WERI-Rb-1 (cell line): ENCODE data around the gene TNFRSF19.

Experiments used
- DNase-seq: peaks from one replicate; pipeline ENCODE4 v3.0.0-alpha.2; 2020
- H3K27ac ChIP-seq: fragments of 250-450 bp; sonication (Bioruptor Pico); 2 replicates; pipeline ENCODE4 v1.5.1; 2020; ENCODE audit warnings: mild to moderate bottlenecking, moderate library complexity
- H3K27me3 ChIP-seq: fragments of 250-450 bp; sonication (Bioruptor Pico); 2 replicates; pipeline ENCODE4 v1.5.1; 2021; ENCODE audit warnings: mild to moderate bottlenecking, low read depth, moderate library complexity; ENCODE audit not compliant: insufficient read depth, severe bottlenecking
- H3K36me3 ChIP-seq: fragments of 250-450 bp; sonication (Bioruptor Pico); 2 replicates; pipeline ENCODE4 v1.5.1; 2020; ENCODE audit warnings: mild to moderate bottlenecking, moderate library complexity
- H3K4me3 ChIP-seq: 2 replicates; pipeline ENCODE4 v1.5.1; 2011; ENCODE audit warnings: low read depth, mild to moderate bottlenecking, control low read depth, low read length
- H3K9me3 ChIP-seq: fragments of 250-450 bp; sonication (Bioruptor Pico); 2 replicates; pipeline ENCODE4 v1.5.1; 2021; ENCODE audit warnings: mild to moderate bottlenecking, moderate library complexity; ENCODE audit not compliant: severe bottlenecking
- CTCF ChIP-seq: IDR thresholded peaks from 2 replicates; pipeline ENCODE4 v1.5.1; 2011; ENCODE audit warnings: low read depth, mild to moderate bottlenecking, control low read depth, inconsistent platforms, low read length

The TNFRSF19 gene

GRCh38 chr13:23561261-23561660 is 9.0 kb upstream of the TNFRSF19 start:
- H3K4me3 ChIP-seq: no peak overlapping the region
- TF ChIP-seq CTCF: no peak
- DNase-seq: no peak
- H3K27me3 ChIP-seq: no peaks in the 10 kb centered on the region
- H3K27ac ChIP-seq: no peak overlapping the region
- no peaks in the 10 kb centered on the region for H3K36me3 ChIP-seq
- H3K9me3 ChIP-seq: no peaks in the 10 kb centered on the region

- Histone ChIP-seq H3K4me3 (no peak overlapping the region), H3K27me3 (no peaks in the 10 kb centered on the region), H3K36me3 (no peaks in the 10 kb centered on the region), H3K27ac (no peak overlapping the region), H3K9me3 (no peaks in the 10 kb centered on the region)
- no peak for DNase-seq
- no peak for TF ChIP-seq CTCF
These were observed 6.9 kb upstream of the TNFRSF19 start for GRCh38 chr13:23563085-23563845.

DNA sequence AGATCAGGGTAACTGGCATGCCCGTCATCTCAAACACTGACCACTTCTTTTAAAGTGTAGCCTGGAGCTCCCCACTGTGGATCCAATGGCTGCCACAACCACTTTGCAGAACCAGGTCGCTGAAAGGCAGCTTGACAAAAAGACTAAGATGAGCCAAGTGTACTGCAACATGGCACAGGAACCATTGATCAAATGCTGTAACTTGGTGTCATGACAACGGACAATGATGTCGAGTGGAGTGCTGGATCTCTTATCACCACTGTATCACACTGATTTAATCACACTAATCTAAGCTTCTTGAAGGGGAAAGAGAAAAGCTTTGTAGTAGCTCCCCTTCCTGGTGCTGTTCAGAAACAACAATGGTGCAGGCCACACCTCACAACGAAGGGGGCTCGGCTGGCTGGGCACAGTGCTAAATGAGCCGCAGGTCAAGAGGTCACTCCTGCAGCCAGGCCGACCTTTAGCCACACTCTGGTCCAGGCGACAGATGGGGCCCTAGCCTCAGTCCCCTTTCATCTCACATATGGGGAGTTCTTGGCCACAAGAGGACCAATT is 2.2 kb upstream of the TNFRSF19 start:
- Histone ChIP-seq H3K4me3 (no peak overlapping the region), H3K27me3 (no peaks in the 10 kb centered on the region), H3K9me3 (no peaks in the 10 kb centered on the region), H3K27ac (no peak overlapping the region), H3K36me3 (no peaks in the 10 kb centered on the region)
- DNase-seq: peak; percentile 45
- peak; percentile 34; the same call in 1 of the 2 replicates for TF ChIP-seq CTCF

- Histone ChIP-seq H3K27ac (peak overlapping the region; percentile 53), H3K27me3 (no peaks in the 10 kb centered on the region), H3K36me3 (no peaks in the 10 kb centered on the region), H3K4me3 (peak overlapping the region; percentile 46), H3K9me3 (no peaks in the 10 kb centered on the region)
- TF ChIP-seq CTCF: peak; percentile 30; the same call in 1 of the 2 replicates
- DNase-seq: no peak
These were observed 706 bp downstream of the TNFRSF19 start for GRCh38 chr13:23570921-23571315.

DNA sequence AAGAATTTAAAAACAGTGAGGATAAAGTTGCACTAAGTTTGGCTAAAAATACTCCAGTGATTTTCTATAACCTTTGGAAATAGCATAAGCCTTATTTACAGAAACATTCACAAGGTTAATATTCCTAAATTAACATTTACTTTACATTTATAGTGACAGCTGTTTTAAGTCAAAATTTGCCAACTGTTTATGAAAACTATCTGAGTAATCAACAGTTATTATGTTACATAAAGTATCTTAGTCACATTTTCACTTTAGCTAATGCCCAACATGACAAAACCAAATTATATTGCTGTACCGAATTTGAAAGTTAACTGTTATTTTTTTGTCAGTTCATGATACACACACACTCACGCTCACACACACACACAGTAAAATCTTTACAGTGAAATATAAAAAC is 1.2 kb downstream of the TNFRSF19 start:
- Histone ChIP-seq H3K9me3 (no peaks in the 10 kb centered on the region), H3K36me3 (no peaks in the 10 kb centered on the region), H3K27ac (peak overlapping the region; percentile 53; the same call in 1 of the 2 replicates), H3K4me3 (peak overlapping the region; percentile 46), H3K27me3 (no peaks in the 10 kb centered on the region)
- DNase-seq: no peak
- TF ChIP-seq CTCF: no peak
